ENCODE measurements around the gene TRIM40.

The TRIM40 gene, protein sequence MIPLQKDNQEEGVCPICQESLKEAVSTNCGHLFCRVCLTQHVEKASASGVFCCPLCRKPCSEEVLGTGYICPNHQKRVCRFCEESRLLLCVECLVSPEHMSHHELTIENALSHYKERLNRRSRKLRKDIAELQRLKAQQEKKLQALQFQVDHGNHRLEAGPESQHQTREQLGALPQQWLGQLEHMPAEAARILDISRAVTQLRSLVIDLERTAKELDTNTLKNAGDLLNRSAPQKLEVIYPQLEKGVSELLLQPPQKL

GRCh38 chr6:30135757-30136156, at the start of gene TRIM40:
Gene TRIM40 (plus strand): TSS chr6:30136140. CDS start chr6:30137037, 897 bp downstream.
- DNase-seq (ENCODE audit: low read depth, low spot score) = no peak

DNA sequence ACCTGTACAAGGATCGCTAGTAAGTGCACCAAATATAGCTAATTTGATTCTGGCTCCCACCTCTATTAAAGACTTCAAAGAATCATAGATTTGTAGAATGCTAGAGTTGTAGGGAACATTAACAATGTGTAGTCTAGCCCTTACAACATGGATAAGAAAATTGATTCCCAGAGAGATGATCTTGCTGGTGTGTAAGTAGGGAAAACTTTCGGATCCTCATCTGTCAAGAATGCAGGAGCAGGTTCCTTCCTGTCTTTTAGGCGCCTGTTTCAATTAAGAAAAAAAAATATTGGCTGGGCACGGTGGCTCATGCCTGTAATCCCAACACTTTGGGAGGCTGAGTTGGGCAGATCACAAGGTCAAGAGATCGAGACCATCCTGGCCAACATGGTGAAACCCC, 48.1 kb upstream of the TRIM40 start:
- DNase-seq (ENCODE audit: low read depth, low spot score) = no peak

DNA sequence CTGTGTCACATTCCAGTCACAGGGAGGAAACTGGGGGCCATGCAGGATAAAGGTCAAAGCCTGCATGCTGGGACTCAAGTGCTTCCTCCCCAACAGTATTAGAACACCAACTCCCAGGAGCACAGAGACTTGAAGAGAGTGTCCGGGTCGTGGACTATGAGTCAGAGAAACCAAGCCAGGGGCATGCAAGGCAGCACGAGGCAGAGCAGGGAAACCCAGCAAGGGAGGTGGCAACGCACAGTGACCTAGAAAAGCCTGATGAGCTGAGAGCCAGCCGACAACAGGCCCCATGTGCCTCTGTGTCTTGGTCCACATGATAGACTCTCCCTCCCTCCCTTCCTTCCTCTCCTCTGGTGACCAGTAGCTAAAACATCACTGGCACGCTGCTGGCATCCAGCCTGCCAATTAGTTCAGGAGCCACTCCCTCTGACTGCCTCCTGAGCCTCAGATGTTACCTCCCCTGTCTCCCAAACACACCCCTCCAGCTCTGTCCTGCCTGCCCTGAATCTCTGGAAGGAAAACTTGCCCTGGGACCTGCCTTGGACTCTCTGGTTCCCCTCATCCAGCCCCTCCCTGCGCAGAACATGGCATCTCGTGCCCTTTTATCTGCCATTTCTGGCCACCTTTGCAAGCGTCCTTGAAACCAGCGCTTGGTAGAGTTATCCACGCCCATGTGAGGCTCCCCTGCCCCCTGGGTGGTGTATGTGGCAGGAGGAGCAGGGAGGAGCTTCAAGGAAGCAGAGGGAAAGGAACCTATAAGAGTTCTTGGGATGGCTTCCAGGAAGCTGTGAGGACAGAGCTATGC, 44.2 kb upstream of the TRIM40 start:
- no peak for DNase-seq (ENCODE audit: low read depth, low spot score)

DNA sequence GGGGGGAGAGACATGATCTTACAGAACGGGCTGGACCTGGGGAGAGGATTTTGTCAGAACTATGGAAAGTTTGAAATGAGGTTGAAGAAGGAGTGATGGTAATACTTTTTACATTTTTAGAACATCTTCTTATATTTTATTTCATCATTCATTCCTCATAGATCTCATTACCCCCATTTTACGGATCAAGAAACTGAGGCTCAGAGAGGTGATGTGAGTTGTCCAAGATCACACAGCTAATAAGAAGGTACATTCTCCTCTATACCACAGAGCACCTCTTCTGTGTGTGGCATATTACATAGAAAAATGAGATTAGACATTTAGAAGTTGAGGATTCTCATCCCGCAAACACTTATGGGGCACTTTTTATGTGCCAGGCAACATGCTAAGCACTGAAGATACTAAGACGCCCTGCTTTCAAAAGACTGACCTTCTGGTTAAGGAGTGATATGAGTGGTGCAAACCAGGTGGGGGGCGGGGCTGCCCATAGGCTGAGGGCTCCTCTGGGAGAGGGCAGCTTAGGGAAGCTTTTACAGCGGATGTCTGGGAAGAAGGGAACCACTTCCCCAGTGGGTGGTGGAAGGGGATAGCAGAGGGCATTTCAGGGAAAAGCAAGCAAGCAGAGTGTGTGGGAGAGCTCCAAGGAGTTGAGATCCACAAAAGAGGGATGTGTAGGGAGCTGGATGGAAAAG, 42.9 kb upstream of the TRIM40 start:
- DNase-seq (ENCODE audit: low read depth, low spot score) = no peak

GRCh38 chr6:30093951-30094661, 41.8 kb upstream of the TRIM40 start:
- no peak for DNase-seq (ENCODE audit: low read depth, low spot score)

DNA sequence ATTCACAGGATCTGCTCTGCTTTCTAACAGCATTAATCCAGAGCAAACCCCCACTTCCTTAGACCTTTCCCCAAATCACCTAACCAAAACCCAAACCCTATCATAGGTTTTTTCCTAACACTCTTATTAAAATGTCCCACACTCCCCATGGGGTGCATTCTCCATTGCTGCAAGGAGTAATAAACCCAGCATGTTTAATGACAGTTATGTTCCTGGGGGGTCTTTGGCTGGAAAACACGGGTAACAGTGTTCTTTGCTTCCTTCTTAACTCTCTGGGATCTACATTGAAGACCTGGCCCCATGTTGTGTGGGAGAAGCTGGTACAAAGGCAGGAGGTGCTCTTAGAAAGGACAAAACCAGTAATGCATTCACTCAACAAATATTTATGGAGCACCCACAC, 39.1 kb upstream of the TRIM40 start:
- DNase-seq (ENCODE audit: low read depth, low spot score) = no peak

GRCh38 chr6:30097902-30098768, 37.8 kb upstream of the TRIM40 start:
- DNase-seq (ENCODE audit: low read depth, low spot score) = no peak

- no peak for DNase-seq (ENCODE audit: low read depth, low spot score)
Observed at GRCh38 chr6:30100154-30100553, 35.8 kb upstream of the TRIM40 start.

DNA sequence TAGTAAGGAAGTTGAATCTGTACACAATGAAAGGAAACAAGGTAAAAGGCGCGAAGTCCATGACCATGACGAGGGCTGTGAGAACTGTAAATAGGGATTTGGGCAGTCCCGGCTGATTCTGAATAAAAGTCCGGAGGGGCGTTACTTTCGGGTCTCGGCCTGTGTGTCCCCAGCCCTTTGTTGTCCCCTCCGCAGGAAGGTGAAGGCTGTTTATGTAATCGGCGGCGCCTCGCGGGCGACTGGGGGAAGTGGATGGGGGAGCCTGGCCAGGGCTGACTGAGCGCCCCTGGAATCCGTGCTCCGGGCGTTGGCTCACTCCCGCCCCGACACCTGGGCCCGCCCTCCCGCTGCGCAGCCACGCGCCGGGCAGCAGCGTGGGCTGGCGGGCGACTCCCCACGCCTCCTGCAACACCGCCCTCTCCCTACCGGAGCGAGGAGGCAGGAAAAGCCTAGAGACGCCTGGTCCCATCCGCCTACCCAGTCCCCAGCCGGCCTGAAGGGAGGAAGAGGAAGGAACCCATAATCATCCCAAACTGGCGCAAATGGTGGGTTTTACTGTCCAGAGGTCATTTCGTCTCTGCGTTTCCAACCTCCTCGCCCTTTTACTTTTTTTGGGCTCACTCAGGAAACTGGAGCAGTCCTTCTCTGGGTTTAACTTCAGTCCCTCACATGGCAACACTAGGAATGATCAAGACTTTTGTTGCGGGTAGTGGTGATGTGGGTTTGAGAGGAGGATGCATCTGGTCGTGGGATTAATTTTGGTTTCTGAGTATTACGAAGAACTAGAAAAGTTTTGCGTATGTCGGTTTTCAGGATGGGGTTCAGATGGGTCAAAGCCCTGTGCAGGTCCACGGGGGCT, 35.1 kb upstream of the TRIM40 start:
- no peak for DNase-seq (ENCODE audit: low read depth, low spot score)

- no peak for DNase-seq (ENCODE audit: low read depth, low spot score)
Observed at GRCh38 chr6:30101444-30102413, 34.2 kb upstream of the TRIM40 start.

GRCh38 chr6:30102414-30102969, 33.4 kb upstream of the TRIM40 start:
- no peak for DNase-seq (ENCODE audit: low read depth, low spot score)

GRCh38 chr6:30102970-30103871, 32.7 kb upstream of the TRIM40 start:
- DNase-seq (ENCODE audit: low read depth, low spot score) = peak; percentile 69

DNA sequence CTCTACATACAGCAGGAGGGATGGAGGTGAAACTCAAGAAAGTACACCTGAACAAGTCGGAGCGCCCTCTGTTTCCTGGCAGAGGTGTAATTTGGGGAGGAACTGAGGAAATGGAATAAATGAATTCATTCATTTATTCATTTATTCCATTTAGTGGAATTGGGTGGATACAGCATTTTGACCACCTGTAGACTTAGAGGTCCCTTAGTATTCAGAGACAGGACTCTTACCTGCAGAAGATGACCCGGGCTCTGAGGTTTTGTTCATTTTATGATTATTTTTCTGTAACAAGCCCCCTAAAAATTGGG, 32.1 kb upstream of the TRIM40 start:
- DNase-seq (ENCODE audit: low read depth, low spot score) = no peak

DNA sequence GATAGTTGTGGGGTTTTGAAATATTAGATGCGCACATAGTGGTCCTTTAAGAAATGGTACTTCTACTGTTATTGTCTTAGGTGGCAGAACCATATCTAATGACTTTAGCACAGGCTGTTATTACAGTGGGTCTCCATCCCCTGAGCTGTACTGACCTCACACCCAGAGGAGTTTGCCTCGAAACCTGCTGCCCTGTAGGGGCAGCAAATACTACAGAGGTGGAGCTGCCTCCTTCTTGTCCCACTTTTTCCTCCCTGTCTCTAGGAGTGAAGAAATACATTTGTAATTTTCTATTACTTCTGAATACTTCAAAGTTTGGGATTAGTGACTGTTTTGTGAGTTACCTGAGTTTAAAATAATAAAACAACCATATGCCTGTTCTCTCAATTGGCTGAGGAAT, 31.3 kb upstream of the TRIM40 start:
- DNase-seq (ENCODE audit: low read depth, low spot score) = no peak

GRCh38 chr6:30111266-30111856, 24.6 kb upstream of the TRIM40 start:
- DNase-seq (ENCODE audit: low read depth, low spot score) = no peak

DNA sequence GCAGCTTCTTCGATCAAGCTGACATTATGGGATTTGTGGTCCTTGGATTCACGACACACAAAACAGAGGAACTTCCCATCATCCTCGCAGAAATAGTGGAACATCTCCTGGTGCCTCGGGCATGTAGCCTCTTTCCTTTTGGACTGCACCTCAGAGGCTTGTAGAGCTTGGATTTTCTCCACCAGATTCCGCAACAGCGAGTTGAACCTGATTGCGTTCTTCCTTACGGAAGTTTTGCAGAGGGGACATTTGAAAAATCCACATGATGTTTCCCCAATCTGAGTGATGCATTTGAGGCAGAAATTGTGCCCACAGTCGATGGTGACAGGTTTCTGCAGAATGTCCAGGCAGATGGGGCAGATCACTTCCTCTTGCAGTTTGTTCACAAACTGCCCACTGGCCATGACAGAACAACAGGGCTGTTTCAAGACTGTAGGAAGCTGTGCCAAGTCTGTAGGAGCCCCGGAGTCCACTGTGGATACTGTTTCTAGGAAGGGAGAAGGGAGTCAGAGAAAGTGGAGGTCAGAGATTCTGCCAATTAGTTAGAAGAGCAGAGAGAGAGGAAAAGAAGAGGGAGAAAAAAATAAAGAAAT, 23.4 kb upstream of the TRIM40 start:
- no peak for DNase-seq (ENCODE audit: low read depth, low spot score)

All from activated CD4-positive, CD25-positive, alpha-beta regulatory T cell treated with anti-CD3 and anti-CD28 coated beads, Interleukin-2, amount 50 U/mL, for 16 hours (primary cell).